Mesenteric fat pad (tissue), 1 donor: ENCODE results near the gene MUCL3. TPM values are rescaled to one million over a fixed set of nuclear protein-coding genes. Genes with fewer than 3 reads are reported as not detected.
"Not testable (repeated sequence)": the region's sequence is repeated elsewhere in the genome, so short reads cannot be mapped to it uniquely, and the experiment has no call there.

Source experiments
- DNase-seq: peaks from one replicate; pipeline ENCODE4 v3.0.0-alpha.2; 2020; ENCODE audit warnings: low spot score
- long read RNA-seq: library from polyadenylated mRNA; unstranded; transcript quantifications from one replicate; pipeline ENCODE4 v2.0.0, GENCODE V29; 2020
- total RNA-seq: library from RNA; stranded (reverse); fragmentation: NEBNext Ultra II Directional; extraction: Animal tissue kit (Norgen Biotek cat#: 25700); gene quantifications from one replicate; pipeline ENCODE4 v1.2.1, GENCODE V29; 2021
- donor health status: DM: yes; HTN: yes; CAD: no.

The MUCL3 gene
- not detected for total RNA-seq
- long read RNA-seq, result 0 reads

GRCh38 chr6:30940361-30940986 is at the start of gene MUCL3:
Gene MUCL3 (plus strand): TSS chr6:30940973. CDS start chr6:30941000, 27 bp downstream.
- no peak for DNase-seq

DNA sequence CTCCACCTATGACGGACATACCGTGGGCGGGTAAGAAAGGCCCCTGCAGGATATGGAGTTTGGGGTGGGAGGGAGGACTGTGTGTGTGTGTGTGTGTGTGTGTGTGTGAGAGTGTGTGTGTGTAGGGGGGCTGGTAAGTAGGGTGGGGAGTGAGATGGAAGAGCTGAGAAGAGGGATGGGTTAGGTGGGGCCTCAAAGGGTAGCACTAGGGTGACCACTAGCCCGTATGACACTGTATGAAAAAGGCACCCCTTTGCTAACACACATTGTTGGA is 49.4 kb upstream of the MUCL3 start:
- DNase-seq, result peak; percentile 49

GRCh38 chr6:30891816-30892538 is 48.8 kb upstream of the MUCL3 start:
- DNase-seq, result peak; percentile 72

- DNase-seq, result no peak
Measured at GRCh38 chr6:30893001-30893591, 47.7 kb upstream of the MUCL3 start.

DNA sequence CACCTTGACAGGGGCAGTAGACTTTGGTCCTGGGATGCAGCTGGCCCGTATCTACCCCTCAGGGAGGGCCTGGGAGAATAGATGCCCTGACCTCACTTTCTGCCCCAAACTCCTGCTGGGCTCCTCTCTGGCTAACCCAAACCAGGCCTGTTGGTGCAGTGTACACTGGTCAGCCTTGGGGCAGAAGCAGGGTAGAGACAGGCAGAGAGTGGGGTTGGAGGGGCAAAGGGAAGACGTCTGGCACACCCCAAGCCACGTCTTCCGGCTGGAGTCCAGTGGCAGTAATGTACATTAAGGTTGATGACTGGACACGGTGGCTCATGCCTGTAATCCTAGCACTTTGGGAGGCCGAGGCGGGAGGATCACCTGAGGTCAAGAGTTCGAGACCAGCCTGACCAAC is 47.1 kb upstream of the MUCL3 start:
- no peak for DNase-seq

DNA sequence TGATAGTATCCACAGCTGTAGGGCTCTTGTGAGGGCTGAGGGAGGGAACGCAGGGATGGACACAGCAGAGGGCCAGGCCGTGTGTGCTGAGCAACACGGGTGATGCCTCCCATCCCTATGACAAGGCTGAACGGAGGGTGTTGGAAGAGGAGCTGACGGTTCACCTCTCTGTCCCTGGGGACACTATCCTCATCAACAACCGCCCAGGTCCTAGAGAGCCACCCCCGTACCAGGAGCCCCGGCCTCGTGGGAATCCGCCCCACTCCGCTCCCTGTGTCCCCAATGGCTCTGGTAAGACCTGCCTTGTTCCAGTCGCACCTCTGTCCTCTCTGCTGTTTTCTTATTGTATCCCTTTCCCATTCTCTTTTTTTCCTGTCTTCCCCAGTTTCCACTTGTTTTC is 46.4 kb upstream of the MUCL3 start:
- DNase-seq, result no peak

DNA sequence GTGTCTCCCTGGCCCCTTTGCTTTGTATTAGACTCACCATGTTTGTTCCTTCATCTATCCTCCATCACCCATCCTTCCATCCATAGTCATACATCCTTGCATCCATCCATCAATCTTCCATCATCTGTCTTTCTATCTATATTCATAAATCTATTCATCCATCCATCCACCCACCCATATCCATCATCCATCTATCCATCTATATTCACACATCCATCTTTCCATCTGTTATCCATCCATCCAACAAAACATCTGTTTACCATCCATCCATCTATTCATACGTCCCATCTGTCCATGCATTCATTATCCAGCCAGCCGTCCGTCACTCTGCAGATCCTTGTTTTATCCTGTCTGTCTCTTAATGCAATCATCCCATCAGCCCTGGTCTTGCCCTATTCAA is 45.8 kb upstream of the MUCL3 start:
- DNase-seq, result no peak

DNA sequence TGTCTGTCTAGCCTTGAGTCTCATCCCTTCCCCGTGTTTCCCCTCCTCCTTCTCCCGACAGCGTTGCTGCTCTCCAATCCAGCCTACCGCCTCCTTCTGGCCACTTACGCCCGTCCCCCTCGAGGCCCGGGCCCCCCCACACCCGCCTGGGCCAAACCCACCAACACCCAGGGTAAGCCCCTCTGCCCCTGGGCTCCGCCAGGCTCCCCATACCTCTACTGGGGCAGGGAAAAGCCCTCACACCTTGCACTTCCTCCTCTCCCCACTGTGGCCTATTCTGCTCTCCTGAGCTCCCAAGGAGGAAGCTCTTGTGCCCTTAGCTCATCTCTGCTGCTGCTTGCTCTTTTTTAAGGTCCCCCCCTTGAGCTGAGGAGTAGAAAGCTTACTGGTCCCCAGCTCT is 45.4 kb upstream of the MUCL3 start:
- DNase-seq, result no peak

DNA sequence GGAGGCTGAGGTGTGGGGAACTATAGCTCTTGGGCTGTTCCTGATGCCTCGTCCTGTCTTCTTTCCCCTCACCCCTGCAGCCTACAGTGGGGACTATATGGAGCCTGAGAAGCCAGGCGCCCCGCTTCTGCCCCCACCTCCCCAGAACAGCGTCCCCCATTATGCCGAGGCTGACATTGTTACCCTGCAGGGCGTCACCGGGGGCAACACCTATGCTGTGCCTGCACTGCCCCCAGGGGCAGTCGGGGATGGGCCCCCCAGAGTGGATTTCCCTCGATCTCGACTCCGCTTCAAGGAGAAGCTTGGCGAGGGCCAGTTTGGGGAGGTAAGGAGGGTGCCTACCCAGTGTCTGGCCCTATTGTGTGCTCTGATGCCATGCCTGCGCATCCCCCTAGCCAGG is 44.2 kb upstream of the MUCL3 start:
- no peak for DNase-seq

DNA sequence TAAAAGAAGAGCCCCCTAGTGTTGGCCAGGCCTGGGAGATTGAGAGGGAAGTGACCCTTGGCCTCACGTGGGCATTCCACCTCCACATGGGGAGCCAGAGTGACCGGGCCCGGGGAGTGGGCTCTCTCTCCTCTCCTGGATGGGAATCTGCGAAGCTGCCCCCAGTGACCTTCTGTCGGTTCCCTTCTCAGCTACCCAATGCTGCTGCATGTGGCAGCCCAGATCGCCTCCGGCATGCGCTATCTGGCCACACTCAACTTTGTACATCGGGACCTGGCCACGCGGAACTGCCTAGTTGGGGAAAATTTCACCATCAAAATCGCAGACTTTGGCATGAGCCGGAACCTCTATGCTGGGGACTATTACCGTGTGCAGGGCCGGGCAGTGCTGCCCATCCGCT is 42.9 kb upstream of the MUCL3 start:
- no peak for DNase-seq

DNA sequence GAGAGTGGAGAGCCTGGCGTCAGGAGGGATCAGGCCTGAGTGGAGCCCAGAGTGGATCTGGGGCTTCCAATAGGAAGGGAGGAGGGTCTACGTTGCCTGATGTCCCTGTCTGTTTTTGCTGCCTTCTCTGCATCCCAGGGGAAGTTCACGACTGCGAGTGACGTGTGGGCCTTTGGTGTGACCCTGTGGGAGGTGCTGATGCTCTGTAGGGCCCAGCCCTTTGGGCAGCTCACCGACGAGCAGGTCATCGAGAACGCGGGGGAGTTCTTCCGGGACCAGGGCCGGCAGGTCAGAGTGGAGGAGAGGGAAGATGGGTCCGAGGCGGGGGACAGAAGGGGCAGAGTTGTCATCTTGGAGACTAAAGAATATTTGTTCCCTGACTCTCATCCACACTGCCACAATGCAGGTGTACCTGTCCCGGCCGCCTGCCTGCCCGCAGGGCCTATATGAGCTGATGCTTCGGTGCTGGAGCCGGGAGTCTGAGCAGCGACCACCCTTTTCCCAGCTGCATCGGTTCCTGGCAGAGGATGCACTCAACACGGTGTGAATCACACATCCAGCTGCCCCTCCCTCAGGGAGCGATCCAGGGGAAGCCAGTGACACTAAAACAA is 41.9 kb upstream of the MUCL3 start:
- DNase-seq, result no peak

DNA sequence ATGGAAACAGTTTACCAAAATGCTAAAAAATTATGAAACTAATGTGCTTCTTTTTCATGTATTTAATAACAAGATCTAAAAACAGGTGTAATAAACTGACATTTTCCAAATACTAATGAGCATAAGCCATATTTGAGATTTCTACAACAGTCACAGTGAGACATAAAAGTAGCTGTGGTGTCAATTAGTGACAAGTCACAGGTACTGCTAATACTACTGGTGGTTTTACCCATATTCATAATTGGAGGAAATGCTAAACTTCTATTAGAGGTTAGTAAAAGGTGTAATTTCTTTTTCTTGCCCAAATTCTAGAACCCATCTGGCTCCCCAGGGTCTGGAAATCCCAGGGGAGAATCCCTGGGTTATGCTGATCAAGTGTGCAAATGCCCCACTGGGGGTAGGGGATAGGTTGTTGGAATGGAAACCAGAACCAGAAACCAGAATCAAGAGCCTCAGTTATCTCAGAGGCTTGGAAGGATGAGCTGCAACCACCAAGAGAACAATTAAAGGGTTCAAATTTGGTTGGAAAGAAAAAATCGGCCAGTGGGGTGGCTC is 39.8 kb upstream of the MUCL3 start:
- no peak for DNase-seq

DNA sequence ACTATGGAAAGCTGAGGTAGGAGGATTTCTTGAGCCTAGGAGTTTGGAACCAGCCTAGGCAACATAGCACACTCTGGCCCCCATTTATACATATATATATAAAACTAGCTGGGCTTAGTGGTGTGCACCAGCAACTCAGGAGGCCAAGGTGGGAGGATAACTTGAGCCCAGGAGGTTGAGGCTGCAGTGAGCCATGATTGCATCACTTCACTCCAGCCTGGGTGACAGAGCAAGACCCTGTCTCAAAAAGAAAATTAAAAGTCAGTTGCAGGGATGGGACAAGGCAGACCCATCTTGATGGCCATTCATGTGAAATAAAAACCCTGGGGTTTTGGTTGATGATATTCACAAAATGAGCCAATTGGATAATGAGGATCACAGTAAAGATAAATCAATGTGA is 39.3 kb upstream of the MUCL3 start:
- no peak for DNase-seq

DNA sequence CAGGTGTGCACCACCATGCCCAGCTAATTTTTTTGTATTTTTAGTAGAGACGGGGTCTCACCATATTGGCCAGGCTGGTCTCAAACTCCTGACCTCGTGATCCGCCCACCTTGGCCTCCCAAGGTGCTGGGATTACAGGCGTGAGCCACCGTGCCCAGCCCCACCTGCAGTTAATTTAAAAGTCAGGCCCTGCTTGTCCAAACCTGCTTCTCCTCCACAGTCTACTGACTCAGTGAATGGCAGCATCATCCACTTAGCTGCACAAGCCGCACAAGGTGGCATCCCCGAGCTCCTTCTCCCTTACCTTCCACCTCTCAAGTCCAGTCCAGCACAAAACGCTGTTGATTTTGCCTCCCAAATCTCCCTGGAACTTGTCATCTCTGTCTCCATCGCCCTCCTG is 38.6 kb upstream of the MUCL3 start:
- DNase-seq, result not testable (repeated sequence)

- DNase-seq, result no peak
Measured at GRCh38 chr6:30902709-30903108, 38.1 kb upstream of the MUCL3 start.

DNA sequence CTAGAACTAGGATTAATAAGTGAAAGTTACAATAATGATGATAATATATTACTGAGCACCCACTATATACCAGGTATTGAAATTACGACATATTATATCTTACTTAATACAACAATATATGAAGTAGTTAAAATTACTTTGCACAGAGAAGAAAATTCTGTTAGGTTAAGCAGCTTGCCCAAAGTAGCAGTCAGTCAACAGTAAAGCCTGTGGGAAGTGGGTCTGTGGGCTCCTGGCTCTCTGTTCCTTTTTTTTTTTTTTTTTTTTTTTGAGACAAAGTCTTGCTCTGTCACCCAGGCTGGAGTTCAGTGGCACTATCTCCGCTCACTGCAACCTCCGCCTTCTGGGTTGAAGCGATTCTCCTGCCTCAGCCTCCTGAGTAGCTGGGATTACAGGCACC is 37.5 kb upstream of the MUCL3 start:
- no peak for DNase-seq

DNA sequence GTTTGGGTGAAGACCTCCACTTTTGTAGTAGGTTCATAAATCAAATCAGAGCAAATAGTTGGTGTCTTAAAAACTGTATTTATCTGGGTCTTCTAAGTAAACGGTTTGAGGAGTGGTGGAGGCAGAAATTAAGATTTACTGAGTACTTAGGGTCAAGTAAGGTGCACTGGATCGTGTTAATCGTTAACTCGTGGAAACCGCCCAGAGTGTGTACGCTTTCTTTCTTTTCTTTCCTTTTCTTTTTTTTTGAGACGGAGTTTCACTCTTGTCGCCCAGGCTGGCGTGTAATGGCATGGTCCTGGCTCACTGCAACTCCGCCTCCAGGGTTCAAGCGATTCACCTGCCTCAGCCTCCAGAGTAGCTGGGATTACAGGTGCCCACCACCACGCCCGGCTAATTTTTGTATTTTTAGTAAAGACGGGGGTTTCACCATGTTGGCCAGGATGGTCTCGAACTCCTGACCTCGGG is 33.4 kb upstream of the MUCL3 start:
- DNase-seq, result not testable (repeated sequence)

- DNase-seq, result peak; percentile 98
Measured at GRCh38 chr6:30907758-30908591, 32.8 kb upstream of the MUCL3 start, which contains the start of gene GTF2H4. Gene GTF2H4 (plus strand): TSS chr6:30908207.

DNA sequence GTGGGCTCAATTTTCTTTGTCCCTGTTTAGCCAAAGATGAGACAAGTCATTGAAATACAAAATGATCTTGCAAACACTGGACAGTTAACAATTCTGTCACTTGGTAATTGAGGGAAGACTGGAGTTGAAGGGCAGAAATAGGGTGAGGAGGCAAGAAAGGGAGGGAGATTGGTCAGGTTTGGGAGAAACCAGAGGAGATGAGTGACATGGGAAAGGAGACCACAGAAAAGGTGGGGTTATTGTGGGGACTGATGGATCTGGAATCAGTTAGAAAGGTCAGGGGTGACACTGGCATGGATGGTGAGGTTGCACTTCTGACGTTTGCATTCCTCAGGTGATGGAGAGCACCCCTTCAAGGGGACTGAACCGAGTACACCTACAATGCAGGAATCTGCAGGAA is 32.1 kb upstream of the MUCL3 start:
- DNase-seq, result no peak

DNA sequence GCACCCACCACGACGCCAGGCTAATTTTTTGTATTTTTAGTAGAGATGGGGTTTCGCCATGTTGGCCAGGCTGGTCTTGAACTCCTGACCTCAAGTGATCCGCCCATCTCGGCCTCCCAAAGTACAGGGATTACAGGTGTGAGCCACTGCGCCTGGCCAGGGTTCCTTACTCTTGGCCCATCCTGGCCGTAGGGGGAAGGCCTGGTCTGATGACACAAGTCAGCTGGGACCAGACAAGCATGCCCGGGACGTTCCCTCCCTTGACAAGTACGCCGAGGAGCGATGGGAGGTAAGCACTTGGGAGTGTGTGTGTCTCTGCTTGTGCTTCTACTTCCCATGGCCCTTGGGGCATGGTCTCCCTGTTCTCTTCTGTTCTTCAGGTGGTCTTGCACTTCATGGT is 30.3 kb upstream of the MUCL3 start:
- not testable (repeated sequence) for DNase-seq
